Left hindlimb (tissue), 1 donor: ENCODE results near the gene IL12RB2.
A peak's percentile ranks its signal among the peaks of the same experiment; 100 is the strongest.
"Not testable (repeated sequence)": the region's sequence is repeated elsewhere in the genome, so short reads cannot be mapped to it uniquely, and the experiment has no call there.

ENCODE experiments used
- DNase-seq: peaks from one replicate; pipeline ENCODE4 v3.0.0-alpha.2; 2018

IL12RB2 gene

GRCh38 chr1:67433837-67434236, 126.2 kb downstream of the IL12RB2 start:
- no peak for DNase-seq

GRCh38 chr1:67434491-67434890, 126.8 kb downstream of the IL12RB2 start:
- no peak for DNase-seq

DNA sequence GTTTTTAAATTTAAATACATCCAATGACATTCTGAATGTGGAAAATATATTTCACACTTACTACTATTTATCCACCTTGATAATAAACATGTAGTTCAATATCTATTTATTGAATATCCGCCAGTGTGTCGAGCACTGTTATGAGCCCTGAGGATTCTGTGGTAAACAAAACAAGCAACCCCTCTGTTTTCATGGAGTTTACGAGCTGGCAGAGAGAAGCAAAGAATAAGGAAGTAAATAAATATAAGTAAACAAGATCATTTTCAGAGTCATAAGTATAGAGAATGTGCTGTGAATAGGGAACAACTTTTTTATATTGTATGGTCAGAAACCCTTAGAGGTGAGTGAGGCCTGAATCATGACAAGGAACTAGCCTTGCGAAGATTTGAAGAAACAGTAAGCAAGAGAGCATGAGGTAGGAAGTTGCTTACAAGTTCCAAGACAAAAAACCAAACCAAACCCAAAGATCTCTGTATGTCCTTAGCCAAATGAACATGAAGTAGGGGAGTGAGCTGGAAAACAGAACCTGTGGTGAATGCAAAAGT, 128.9 kb downstream of the IL12RB2 start:
- no peak for DNase-seq

GRCh38 chr1:67437961-67438360, 130.3 kb downstream of the IL12RB2 start:
- no peak for DNase-seq

- DNase-seq = no peak
Measured at GRCh38 chr1:67439277-67440029, 131.8 kb downstream of the IL12RB2 start.

DNA sequence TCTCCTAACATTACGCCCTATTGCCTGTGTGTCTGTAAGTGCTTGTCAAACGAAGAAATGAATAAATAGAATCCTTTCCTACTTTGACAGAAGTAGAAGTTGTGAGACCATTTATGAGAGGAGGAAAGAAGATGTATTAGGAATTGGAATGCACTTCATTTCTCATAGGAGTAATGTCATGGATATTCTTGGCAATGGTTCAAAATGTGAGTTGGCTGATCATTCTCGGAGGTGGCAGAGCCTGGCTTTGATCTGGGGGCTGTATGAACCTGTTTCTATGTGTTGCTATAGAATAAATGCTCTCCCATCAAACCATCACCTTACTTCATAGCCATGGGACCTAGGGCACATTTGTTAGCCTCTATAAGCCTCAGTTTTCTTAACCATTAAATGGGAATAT, 132.7 kb downstream of the IL12RB2 start:
- DNase-seq = no peak

- DNase-seq = peak; percentile 47
Measured at GRCh38 chr1:67441183-67441582, 133.5 kb downstream of the IL12RB2 start.

DNA sequence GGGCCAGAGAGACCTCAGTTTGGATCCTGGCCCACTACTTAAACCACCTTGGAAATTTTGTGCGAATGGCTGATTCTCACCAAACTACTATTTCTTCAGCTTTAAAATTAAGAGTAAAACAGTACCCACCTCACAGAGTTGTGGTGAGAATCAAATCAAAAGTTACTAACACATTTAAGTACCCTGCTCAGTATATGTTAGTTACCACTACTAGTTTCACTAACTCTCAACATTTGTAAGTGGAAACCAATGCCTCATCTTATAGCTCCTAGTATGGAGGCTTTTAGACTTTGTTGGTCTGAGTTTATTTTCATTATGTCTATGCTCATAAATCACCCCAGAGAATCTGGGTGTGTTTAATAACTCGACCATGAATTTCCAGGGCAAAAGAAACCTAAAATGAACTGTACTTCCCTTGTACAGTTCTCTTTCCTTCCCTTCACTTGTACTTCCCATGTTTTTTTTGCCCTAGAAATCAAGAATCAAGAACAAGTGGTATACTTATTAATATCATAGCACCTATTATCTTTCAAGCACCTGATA, 134.1 kb downstream of the IL12RB2 start:
- no peak for DNase-seq

GRCh38 chr1:67446014-67446413, 138.3 kb downstream of the IL12RB2 start:
- not testable (repeated sequence) for DNase-seq
